ENCODE results near the gene GAS7.

DNA sequence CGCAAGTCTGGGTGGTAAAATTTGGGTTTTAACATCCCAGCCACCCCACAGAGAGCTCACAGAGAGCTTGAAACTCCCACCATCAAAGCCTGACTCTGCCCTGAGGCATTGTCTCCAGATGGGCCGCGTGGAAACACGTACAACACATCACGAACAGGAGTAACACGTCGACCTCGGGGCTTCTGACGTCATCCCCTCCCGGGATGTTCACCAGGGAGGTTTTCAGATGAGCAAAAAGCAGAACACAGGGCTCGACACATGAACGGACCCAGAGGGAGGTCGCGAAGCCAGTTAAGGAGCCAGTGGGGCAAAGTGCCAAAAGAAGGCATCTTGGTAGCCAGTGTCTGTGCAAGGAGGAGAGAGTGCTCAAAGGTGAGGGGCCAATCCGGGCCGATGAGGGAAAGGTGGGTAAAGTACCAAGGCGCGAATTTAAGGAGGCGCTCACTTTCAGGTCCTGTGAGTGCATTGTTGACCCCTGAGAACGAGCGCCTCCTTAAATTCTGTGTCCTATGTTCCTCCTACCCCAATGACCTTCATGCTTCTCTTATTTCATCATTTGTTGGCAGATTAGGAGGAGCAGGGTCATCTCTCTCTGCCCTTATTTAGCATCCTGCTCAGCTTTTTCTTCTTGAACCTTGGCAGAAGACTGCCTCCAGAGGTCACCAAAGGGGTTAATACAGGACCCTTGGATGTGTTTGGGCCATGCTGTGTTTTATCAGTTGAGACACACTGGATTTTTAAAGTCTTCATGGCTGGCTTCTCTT, 298.9 kb downstream of the GAS7 start:
- TF ChIP-seq, protein P1, sequence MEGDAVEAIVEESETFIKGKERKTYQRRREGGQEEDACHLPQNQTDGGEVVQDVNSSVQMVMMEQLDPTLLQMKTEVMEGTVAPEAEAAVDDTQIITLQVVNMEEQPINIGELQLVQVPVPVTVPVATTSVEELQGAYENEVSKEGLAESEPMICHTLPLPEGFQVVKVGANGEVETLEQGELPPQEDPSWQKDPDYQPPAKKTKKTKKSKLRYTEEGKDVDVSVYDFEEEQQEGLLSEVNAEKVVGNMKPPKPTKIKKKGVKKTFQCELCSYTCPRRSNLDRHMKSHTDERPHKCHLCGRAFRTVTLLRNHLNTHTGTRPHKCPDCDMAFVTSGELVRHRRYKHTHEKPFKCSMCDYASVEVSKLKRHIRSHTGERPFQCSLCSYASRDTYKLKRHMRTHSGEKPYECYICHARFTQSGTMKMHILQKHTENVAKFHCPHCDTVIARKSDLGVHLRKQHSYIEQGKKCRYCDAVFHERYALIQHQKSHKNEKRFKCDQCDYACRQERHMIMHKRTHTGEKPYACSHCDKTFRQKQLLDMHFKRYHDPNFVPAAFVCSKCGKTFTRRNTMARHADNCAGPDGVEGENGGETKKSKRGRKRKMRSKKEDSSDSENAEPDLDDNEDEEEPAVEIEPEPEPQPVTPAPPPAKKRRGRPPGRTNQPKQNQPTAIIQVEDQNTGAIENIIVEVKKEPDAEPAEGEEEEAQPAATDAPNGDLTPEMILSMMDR (IDR thresholded peaks at IDR 0.05), result no peak
- TF ChIP-seq POLR2AphosphoS5 (IDR thresholded peaks at IDR 0.05) (no peak), POLR2A (IDR thresholded peaks at IDR 0.05) (no peak), EP300 (IDR thresholded peaks at IDR 0.05) (no peak)

All from stomach (tissue), 4 donors.